Thoracic aorta (tissue), 2 donors: ENCODE measurements around the gene CLASP1. TPM values are rescaled to one million over a fixed set of nuclear protein-coding genes. Genes with fewer than 3 reads are reported as not detected.

ENCODE experiments used
- ATAC-seq: fragments of 150-250 bp; one replicate; pipeline ENCODE4 v1.8.0; 2017; ENCODE audit warnings: low read depth; ENCODE audit not compliant: insufficient number of reproducible peaks, low FRiP score
- DNase-seq: peaks from one replicate; pipeline ENCODE4 v3.0.0-alpha.2; 2020; ENCODE audit warnings: low spot score
- H3K27ac ChIP-seq, 2 donors: fragments of 200-600 bp; sonication (generic); 1 replicate in 1 of 2; 2 replicates in 1 of 2; pipeline ENCODE4 v1.5.1; 2016; ENCODE audit warnings: mild to moderate bottlenecking in 2 of 2, moderate library complexity in 2 of 2
- H3K27me3 ChIP-seq: fragments of 200-600 bp; sonication (generic); replicated peaks from 2 replicates; pipeline ENCODE4 v1.6.0; 2016; ENCODE audit warnings: mild to moderate bottlenecking; ENCODE audit not compliant: insufficient read depth
- H3K36me3 ChIP-seq: fragments of 200-600 bp; sonication (generic); one replicate; pipeline ENCODE4 v1.5.1; 2016
- H3K4me1 ChIP-seq, 2 donors: fragments of 200-600 bp; sonication (generic); 1 replicate in 1 of 2; 2 replicates in 1 of 2; pipeline versions ENCODE4 v1.5.1 to v1.6.0; 2016; ENCODE audit warnings: low read depth in 2 of 2, mild to moderate bottlenecking in 1 of 2; ENCODE audit not compliant: control insufficient read depth in 1 of 2
- H3K4me3 ChIP-seq: fragments of 200-600 bp; sonication (generic); 2 replicates; pipeline ENCODE4 v1.5.1; 2016; ENCODE audit warnings: mild to moderate bottlenecking
- H3K9me3 ChIP-seq: fragments of 200-600 bp; sonication (generic); 2 replicates; pipeline ENCODE4 v1.5.1; 2016
- CTCF ChIP-seq: fragments of 200-600 bp; sonication (generic); IDR thresholded peaks from one replicate; pipeline ENCODE4 v1.5.1; 2019; ENCODE audit warnings: antibody characterized with exemption
- total RNA-seq, 2 donors: library from RNA; depleted of rRNA; stranded (reverse); fragments of >200 nt; gene quantifications; one replicate each; pipeline versions ENCODE4 v1.1.0 to v1.2.3, GENCODE V29; 2016

Gene CLASP1
- total RNA-seq, 2 donors from 2014 or later: 69.7 to 113 TPM

DNA sequence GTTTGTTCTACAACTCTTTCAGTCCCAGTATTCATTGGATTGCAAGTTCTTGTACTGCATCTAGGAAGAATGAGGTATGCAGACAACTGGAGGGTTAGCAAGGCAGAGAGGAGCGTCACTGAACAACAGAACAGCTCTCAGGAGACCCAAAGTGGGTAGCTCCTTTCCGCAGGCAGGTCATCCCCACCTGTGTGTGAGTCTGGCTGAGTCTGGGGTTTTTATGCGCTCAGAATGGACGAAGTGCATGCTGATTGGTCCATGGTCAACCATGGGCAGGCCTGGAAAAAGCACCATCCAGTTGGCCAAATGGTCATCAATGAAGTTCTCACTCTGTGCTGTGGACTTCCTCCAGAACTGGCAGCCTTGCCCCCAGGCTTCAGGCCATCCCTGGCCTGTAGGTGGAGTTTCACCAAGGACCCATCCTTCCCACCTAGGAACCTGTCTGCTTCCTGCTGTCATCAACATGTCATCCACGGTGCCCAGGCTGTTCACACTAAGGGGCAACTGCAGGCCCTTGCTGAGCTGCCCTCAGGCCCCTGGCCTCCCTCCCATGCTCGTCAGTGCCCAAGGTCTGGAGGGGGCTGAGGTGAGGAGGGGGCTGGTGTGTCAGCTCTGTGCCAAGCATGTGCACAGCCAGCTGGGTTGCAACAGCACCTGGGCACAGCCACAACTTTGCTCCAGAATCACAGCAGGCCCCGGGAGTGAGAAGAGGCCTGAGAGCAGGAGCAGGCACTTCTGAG lies 353.2 kb downstream of the CLASP1 start:
- no peaks in the 10 kb centered on the region for H3K27me3 ChIP-seq
- no peaks in the 10 kb centered on the region for H3K4me1 ChIP-seq
- no peaks in the 10 kb centered on the region for H3K9me3 ChIP-seq
- no peaks in the 10 kb centered on the region for H3K36me3 ChIP-seq
- ATAC-seq: no peak
- no peak for TF ChIP-seq CTCF
- no peak overlapping the region for H3K4me3 ChIP-seq
- H3K27ac ChIP-seq: no peak overlapping the region
- no peak for DNase-seq

DNA sequence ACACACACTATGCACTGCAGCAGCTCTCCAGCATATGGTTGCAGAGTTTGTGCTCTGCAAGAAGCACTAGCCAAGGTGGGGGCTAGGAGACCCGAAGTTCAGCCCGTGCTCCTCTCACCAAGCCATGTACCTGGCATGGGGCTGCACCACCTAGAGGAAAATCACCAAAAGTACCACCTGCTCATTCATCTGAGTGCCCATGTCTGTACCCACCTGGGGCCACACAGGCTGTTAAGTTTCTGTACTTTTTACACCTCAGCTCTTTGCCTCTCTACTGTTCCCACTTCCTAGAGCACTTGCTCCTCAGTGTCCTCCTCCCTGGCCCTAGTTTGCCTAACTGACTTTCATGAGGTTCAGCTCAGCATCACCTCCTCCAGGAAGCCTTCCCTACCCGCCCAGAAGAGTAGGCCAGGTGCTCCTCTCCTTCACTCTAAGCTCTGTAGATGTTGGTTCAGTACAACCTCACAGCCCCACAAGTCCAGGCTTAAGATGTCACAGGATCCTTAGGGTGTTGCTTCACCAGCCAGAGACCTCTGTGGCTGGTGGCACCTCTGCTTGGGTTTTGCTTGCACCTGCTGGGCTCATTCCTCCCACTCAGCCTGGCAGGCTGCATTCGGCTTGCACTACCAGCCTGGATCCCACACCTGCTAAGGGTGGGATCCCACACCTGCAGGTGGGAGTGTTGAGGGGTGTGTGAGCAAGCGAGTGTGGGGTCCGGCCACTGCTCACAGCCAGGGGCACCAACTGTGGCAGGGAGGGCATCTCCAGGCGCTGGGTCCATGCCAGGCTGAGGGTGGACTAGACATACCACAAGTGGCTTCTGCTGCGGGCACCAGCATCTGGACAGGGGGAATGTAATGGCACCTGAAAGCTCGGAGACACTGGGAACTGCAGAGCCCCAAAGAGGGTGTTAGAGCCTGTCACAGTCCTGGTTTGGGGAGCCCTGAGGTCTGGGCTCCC lies 354.1 kb downstream of the CLASP1 start:
- Histone ChIP-seq H3K9me3 (no peaks in the 10 kb centered on the region), H3K4me3 (no peak overlapping the region), H3K27ac (no peak overlapping the region), H3K36me3 (no peaks in the 10 kb centered on the region), H3K27me3 (no peaks in the 10 kb centered on the region), H3K4me1 (no peaks in the 10 kb centered on the region)
- TF ChIP-seq CTCF: no peak
- ATAC-seq: no peak
- no peak for DNase-seq

GRCh38 chr2:121293450-121294325 lies 355.6 kb downstream of the CLASP1 start:
- H3K9me3 ChIP-seq: no peaks in the 10 kb centered on the region
- no peak overlapping the region for H3K27ac ChIP-seq
- H3K4me1 ChIP-seq: no peaks in the 10 kb centered on the region
- no peak for TF ChIP-seq CTCF
- no peak for ATAC-seq
- no peaks in the 10 kb centered on the region for H3K36me3 ChIP-seq
- DNase-seq: no peak
- no peak overlapping the region for H3K4me3 ChIP-seq
- no peaks in the 10 kb centered on the region for H3K27me3 ChIP-seq

GRCh38 chr2:121291251-121291580 lies 358.0 kb downstream of the CLASP1 start:
- no peaks in the 10 kb centered on the region for H3K27me3 ChIP-seq
- no peak overlapping the region for H3K27ac ChIP-seq
- DNase-seq (no peak), ATAC-seq (no peak)
- no peaks in the 10 kb centered on the region for H3K9me3 ChIP-seq
- H3K36me3 ChIP-seq: no peaks in the 10 kb centered on the region
- TF ChIP-seq CTCF: no peak
- no peak overlapping the region for H3K4me3 ChIP-seq
- H3K4me1 ChIP-seq: no peaks in the 10 kb centered on the region

DNA sequence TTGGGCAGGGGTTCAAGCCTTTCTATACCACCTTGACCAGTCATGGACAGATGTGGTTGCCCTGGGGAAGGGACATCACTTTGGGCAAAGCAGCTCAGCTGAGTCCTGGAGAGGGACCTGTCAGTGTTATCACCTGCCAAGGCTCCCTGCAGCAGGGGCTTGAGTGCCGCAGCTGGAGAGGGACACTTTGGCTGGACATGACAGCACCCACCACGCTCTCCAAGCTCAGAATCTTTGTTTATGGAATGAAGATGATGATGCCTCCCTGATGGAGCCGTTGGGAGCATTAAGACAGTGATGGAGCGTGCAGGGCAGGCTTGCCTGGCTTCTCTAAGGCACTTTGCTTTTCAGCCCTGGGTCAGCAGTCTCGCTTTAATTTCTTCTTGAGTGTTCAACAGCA lies 360.0 kb downstream of the CLASP1 start:
- DNase-seq: no peak
- Histone ChIP-seq H3K27me3 (peaks cover 5% of the 10 kb centered on the region), H3K9me3 (no peaks in the 10 kb centered on the region), H3K36me3 (no peaks in the 10 kb centered on the region), H3K4me3 (no peak overlapping the region), H3K27ac (no peak overlapping the region), H3K4me1 (peaks cover 1 to 12% of the 10 kb centered on the region in 2 donors)
- no peak for TF ChIP-seq CTCF
- no peak for ATAC-seq
